Measurements from ENCODE around the gene RNF2. TPM values are rescaled to one million over a fixed set of nuclear protein-coding genes. Genes with fewer than 3 reads are reported as not detected.

Gene RNF2
- total and polyA plus RNA-seq, 2 of the 13 experiments (the other 11 are each of a cell fraction or from before 2014, with no cell fraction given): 19.3 to 21.7 TPM

DNA sequence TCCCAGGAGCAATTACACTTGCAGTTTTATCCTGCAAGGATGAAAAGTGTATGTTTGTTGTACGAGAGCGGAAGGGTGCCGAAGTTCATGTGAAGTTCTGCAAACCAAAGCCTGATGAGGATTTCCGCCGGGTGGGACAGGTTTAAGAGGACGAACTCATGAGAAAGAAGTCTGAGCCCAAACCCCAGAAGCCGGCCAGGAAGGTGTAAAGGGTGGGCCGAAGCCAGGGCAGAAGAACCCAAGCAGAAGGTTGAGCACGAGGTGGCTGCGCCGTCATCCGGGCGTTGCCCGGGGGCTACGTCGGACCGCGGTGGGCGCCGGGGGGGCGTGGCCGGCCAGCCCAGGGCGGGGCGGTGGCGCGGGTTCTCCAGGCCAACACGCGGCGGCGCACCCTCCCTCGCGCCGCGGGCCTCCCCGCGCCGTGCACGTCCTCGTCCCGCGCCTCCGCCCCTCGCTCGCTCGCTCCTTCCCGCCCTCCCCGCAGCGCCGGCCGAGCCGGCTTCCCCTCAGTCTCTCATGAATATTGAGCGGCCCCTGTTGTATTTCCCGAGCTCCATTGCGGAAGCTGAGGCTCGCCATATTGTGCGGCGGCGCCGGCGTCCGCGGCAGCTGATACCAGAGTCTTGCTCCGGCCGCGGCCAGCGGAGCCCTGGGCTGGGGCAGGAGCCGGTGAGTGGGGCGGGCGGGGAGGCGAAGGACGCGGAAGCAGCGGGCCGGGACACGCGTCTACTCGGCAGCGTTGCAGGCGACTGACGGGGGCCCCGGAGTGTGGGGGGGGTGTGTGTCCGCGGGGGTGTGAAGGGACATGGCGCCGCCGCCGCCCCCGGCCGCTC lies at the start of gene RNF2 (continued):
- TF ChIP-seq, protein P1, sequence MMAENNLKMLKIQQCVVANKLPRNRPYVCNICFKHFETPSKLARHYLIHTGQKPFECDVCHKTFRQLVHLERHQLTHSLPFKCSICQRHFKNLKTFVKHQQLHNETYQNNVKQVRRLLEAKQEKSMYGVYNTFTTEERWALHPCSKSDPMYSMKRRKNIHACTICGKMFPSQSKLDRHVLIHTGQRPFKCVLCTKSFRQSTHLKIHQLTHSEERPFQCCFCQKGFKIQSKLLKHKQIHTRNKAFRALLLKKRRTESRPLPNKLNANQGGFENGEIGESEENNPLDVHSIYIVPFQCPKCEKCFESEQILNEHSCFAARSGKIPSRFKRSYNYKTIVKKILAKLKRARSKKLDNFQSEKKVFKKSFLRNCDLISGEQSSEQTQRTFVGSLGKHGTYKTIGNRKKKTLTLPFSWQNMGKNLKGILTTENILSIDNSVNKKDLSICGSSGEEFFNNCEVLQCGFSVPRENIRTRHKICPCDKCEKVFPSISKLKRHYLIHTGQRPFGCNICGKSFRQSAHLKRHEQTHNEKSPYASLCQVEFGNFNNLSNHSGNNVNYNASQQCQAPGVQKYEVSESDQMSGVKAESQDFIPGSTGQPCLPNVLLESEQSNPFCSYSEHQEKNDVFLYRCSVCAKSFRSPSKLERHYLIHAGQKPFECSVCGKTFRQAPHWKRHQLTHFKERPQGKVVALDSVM (CRISPR knock-in tag; IDR thresholded peaks at IDR 0.05): 0 out of 2 replicates have a peak, but pooled peaks have one; percentile 25
- TF ChIP-seq ZNF850 (CRISPR knock-in tag; conservative IDR thresholded peaks at IDR 0.05) (no peak), LCORL (IDR thresholded peaks at IDR 0.05) (no peak), LCORL (CRISPR knock-in tag; IDR thresholded peaks at IDR 0.05) (peak; percentile 65; the same call in 1 of the 2 replicates), EHMT2 (IDR thresholded peaks at IDR 0.05; ENCODE audit: borderline replicate concordance, low read depth, low read length) (no peak), TMF1 (CRISPR knock-in tag; IDR thresholded peaks at IDR 0.05; ENCODE audit: low read depth) (peak; percentile 77; the same call in 1 of the 2 replicates), HNRNPLL (IDR thresholded peaks at IDR 0.05; ENCODE audit: low read depth, low read length, poor library complexity, severe bottlenecking) (peak; percentile 91), NFKBIZ (CRISPR knock-in tag; IDR thresholded peaks at IDR 0.05) (peak; percentile 81), GABPB1 (CRISPR knock-in tag; IDR thresholded peaks at IDR 0.05) (peak; percentile 66), ATRX (CRISPR knock-in tag; IDR thresholded peaks at IDR 0.05; ENCODE audit: borderline replicate concordance) (no peak), SOX5 (CRISPR knock-in tag; IDR thresholded peaks at IDR 0.05; ENCODE audit: borderline replicate concordance) (no peak; the same call in 1 of the 2 replicates), KLF16 (CRISPR knock-in tag; IDR thresholded peaks at IDR 0.05) (no peak), MAZ (IDR thresholded peaks at IDR 0.05; ENCODE audit: borderline replicate concordance, low read depth, low read length) (no peak; the same call in 1 of the 2 replicates), MAZ (CRISPR knock-in tag; IDR thresholded peaks at IDR 0.05; ENCODE audit: low read depth) (peak; percentile 74; the same call in 1 of the 2 replicates), ZNF775 (CRISPR knock-in tag; IDR thresholded peaks at IDR 0.05; ENCODE audit: borderline replicate concordance) (no peak), ZNF260 (CRISPR knock-in tag; IDR thresholded peaks at IDR 0.05; ENCODE audit: borderline replicate concordance, low read depth) (no peak)
- TF ChIP-seq, protein P2, sequence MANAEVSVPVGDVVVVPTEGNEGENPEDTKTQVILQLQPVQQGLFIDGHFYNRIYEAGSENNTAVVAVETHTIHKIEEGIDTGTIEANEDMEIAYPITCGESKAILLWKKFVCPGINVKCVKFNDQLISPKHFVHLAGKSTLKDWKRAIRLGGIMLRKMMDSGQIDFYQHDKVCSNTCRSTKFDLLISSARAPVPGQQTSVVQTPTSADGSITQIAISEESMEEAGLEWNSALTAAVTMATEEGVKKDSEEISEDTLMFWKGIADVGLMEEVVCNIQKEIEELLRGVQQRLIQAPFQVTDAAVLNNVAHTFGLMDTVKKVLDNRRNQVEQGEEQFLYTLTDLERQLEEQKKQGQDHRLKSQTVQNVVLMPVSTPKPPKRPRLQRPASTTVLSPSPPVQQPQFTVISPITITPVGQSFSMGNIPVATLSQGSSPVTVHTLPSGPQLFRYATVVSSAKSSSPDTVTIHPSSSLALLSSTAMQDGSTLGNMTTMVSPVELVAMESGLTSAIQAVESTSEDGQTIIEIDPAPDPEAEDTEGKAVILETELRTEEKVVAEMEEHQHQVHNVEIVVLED (CRISPR knock-in tag; IDR thresholded peaks at IDR 0.05; ENCODE audit: borderline replicate concordance): peak; percentile 70
- TF ChIP-seq, protein P3, sequence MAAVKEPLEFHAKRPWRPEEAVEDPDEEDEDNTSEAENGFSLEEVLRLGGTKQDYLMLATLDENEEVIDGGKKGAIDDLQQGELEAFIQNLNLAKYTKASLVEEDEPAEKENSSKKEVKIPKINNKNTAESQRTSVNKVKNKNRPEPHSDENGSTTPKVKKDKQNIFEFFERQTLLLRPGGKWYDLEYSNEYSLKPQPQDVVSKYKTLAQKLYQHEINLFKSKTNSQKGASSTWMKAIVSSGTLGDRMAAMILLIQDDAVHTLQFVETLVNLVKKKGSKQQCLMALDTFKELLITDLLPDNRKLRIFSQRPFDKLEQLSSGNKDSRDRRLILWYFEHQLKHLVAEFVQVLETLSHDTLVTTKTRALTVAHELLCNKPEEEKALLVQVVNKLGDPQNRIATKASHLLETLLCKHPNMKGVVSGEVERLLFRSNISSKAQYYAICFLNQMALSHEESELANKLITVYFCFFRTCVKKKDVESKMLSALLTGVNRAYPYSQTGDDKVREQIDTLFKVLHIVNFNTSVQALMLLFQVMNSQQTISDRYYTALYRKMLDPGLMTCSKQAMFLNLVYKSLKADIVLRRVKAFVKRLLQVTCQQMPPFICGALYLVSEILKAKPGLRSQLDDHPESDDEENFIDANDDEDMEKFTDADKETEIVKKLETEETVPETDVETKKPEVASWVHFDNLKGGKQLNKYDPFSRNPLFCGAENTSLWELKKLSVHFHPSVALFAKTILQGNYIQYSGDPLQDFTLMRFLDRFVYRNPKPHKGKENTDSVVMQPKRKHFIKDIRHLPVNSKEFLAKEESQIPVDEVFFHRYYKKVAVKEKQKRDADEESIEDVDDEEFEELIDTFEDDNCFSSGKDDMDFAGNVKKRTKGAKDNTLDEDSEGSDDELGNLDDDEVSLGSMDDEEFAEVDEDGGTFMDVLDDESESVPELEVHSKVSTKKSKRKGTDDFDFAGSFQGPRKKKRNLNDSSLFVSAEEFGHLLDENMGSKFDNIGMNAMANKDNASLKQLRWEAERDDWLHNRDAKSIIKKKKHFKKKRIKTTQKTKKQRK (IDR thresholded peaks at IDR 0.05; ENCODE audit: low read length): no peak

Measured in HepG2 (cell line).